Duodenal mucosa (tissue), 2 donors: ENCODE data around the gene ABCC1.

Source experiments
- H3K27ac ChIP-seq: one replicate; pipeline ENCODE4 v1.7.0; 2013; ENCODE audit warnings: low read depth, low read length
- H3K27me3 ChIP-seq, 2 donors: one replicate each; pipeline ENCODE4 v1.7.0; 2013; ENCODE audit warnings: low read length in 2 of 2, control low read depth in 1 of 2; ENCODE audit not compliant: insufficient read depth in 2 of 2, control insufficient read depth in 1 of 2
- H3K36me3 ChIP-seq, 2 donors: one replicate each; pipeline ENCODE4 v1.7.0; 2013; ENCODE audit warnings: low read length in 2 of 2, control low read depth in 1 of 2; ENCODE audit not compliant: insufficient read depth in 2 of 2, control insufficient read depth in 1 of 2
- H3K4me1 ChIP-seq, 2 donors: one replicate each; pipeline ENCODE4 v1.7.0; 2013; ENCODE audit warnings: low read length in 2 of 2, control low read depth in 1 of 2; ENCODE audit not compliant: insufficient read depth in 2 of 2, control insufficient read depth in 1 of 2
- H3K4me3 ChIP-seq, 2 donors: one replicate each; pipeline ENCODE4 v1.7.0; 2013; ENCODE audit warnings: low read length in 2 of 2, low read depth in 1 of 2
- H3K9ac ChIP-seq, 2 donors: one replicate each; pipeline ENCODE4 v1.7.0; 2013; ENCODE audit warnings: low read length in 2 of 2, low read depth in 1 of 2
- H3K9me3 ChIP-seq, 2 donors: one replicate each; pipeline ENCODE4 v1.7.0; 2013; ENCODE audit warnings: low read length in 2 of 2, control low read depth in 1 of 2; ENCODE audit not compliant: control insufficient read depth in 1 of 2

ABCC1 gene

GRCh38 chr16:16163571-16163970 is 214.2 kb downstream of the ABCC1 start:
- H3K27me3 ChIP-seq: no peaks in the 10 kb centered on the region

GRCh38 chr16:16164243-16164642 is 214.8 kb downstream of the ABCC1 start:
- no peak overlapping the region for H3K27ac ChIP-seq
- H3K4me3 ChIP-seq: no peak overlapping the region
- H3K9me3 ChIP-seq: peaks cover 0 to 2% of the 10 kb centered on the region in 2 donors
- no peak overlapping the region for H3K9ac ChIP-seq
- peaks cover 14 to 73% of the 10 kb centered on the region in 2 donors for H3K36me3 ChIP-seq
- no peaks in the 10 kb centered on the region for H3K27me3 ChIP-seq
- no peaks in the 10 kb centered on the region for H3K4me1 ChIP-seq

More at GRCh38 chr16:16163571-16163970, 214.2 kb downstream of the ABCC1 start:
- Histone ChIP-seq H3K9ac (no peak overlapping the region), H3K27ac (no peak overlapping the region), H3K4me1 (no peaks in the 10 kb centered on the region), H3K4me3 (no peak overlapping the region), H3K36me3 (peaks cover 21 to 76% of the 10 kb centered on the region in 2 donors), H3K9me3 (peaks cover 2 to 6% of the 10 kb centered on the region in 2 donors)

GRCh38 chr16:16166085-16166484 is 216.7 kb downstream of the ABCC1 start:
- H3K4me3 ChIP-seq: no peak overlapping the region
- peaks cover 6 to 76% of the 10 kb centered on the region in 2 donors for H3K36me3 ChIP-seq
- no peak overlapping the region for H3K9ac ChIP-seq
- no peak overlapping the region for H3K27ac ChIP-seq
- H3K9me3 ChIP-seq: no peaks in the 10 kb centered on the region
- H3K27me3 ChIP-seq: no peaks in the 10 kb centered on the region
- H3K4me1 ChIP-seq: no peaks in the 10 kb centered on the region

GRCh38 chr16:16166949-16167348 is 217.5 kb downstream of the ABCC1 start:
- Histone ChIP-seq H3K27ac (no peak overlapping the region), H3K4me1 (no peaks in the 10 kb centered on the region), H3K4me3 (no peak overlapping the region), H3K9ac (no peak overlapping the region), H3K27me3 (no peaks in the 10 kb centered on the region), H3K36me3 (peaks cover 9 to 73% of the 10 kb centered on the region in 2 donors), H3K9me3 (no peaks in the 10 kb centered on the region)

GRCh38 chr16:16167927-16168326 is 218.5 kb downstream of the ABCC1 start:
- Histone ChIP-seq H3K36me3 (peaks cover 9 to 64% of the 10 kb centered on the region in 2 donors), H3K9me3 (no peaks in the 10 kb centered on the region), H3K27ac (no peak overlapping the region)

GRCh38 chr16:16168431-16168830 is 219.0 kb downstream of the ABCC1 start:
- H3K4me1 ChIP-seq: no peaks in the 10 kb centered on the region
- no peaks in the 10 kb centered on the region for H3K27me3 ChIP-seq
- H3K36me3 ChIP-seq: peaks cover 9 to 64% of the 10 kb centered on the region in 2 donors
- H3K9ac ChIP-seq: no peak overlapping the region
- H3K9me3 ChIP-seq: no peaks in the 10 kb centered on the region
- no peak overlapping the region for H3K27ac ChIP-seq
- H3K4me3 ChIP-seq: no peak overlapping the region

More at GRCh38 chr16:16167927-16168326, 218.5 kb downstream of the ABCC1 start:
- H3K4me3 ChIP-seq: no peak overlapping the region
- no peak overlapping the region for H3K9ac ChIP-seq
- no peaks in the 10 kb centered on the region for H3K4me1 ChIP-seq
- H3K27me3 ChIP-seq: no peaks in the 10 kb centered on the region

- Histone ChIP-seq H3K9me3 (no peaks in the 10 kb centered on the region), H3K27ac (no peak overlapping the region), H3K9ac (no peak overlapping the region), H3K27me3 (no peaks in the 10 kb centered on the region), H3K36me3 (peaks cover 9 to 61% of the 10 kb centered on the region in 2 donors), H3K4me3 (no peak overlapping the region), H3K4me1 (no peaks in the 10 kb centered on the region)
Observed at GRCh38 chr16:16169615-16170014, 220.2 kb downstream of the ABCC1 start.

GRCh38 chr16:16171332-16171919 is 222.0 kb downstream of the ABCC1 start:
- Histone ChIP-seq H3K9ac (no peak overlapping the region), H3K27me3 (no peaks in the 10 kb centered on the region), H3K4me3 (no peak overlapping the region)

GRCh38 chr16:16172991-16173390 is 223.6 kb downstream of the ABCC1 start:
- Histone ChIP-seq H3K27me3 (no peaks in the 10 kb centered on the region), H3K9ac (no peak overlapping the region)

More at GRCh38 chr16:16171332-16171919, 222.0 kb downstream of the ABCC1 start:
- Histone ChIP-seq H3K4me1 (no peaks in the 10 kb centered on the region), H3K9me3 (no peaks in the 10 kb centered on the region), H3K36me3 (peaks cover 10 to 61% of the 10 kb centered on the region in 2 donors), H3K27ac (no peak overlapping the region)

GRCh38 chr16:16175296-16175695 is 225.9 kb downstream of the ABCC1 start:
- Histone ChIP-seq H3K9ac (no peak overlapping the region), H3K4me3 (no peak overlapping the region), H3K4me1 (no peaks in the 10 kb centered on the region), H3K9me3 (no peaks in the 10 kb centered on the region), H3K36me3 (peaks cover 28 to 66% of the 10 kb centered on the region in 2 donors), H3K27ac (no peak overlapping the region), H3K27me3 (no peaks in the 10 kb centered on the region)

More at GRCh38 chr16:16172991-16173390, 223.6 kb downstream of the ABCC1 start:
- Histone ChIP-seq H3K4me3 (no peak overlapping the region), H3K9me3 (no peaks in the 10 kb centered on the region), H3K36me3 (peaks cover 21 to 69% of the 10 kb centered on the region in 2 donors), H3K4me1 (no peaks in the 10 kb centered on the region), H3K27ac (no peak overlapping the region)
